ENCODE measurements around the gene EIF2B4. TPM values are rescaled to one million over a fixed set of nuclear protein-coding genes. Genes with fewer than 3 reads are reported as not detected.

Gene EIF2B4
- total and polyA plus RNA-seq, 2 experiments from 2014 or later: 51.4 to 64.0 TPM

DNA sequence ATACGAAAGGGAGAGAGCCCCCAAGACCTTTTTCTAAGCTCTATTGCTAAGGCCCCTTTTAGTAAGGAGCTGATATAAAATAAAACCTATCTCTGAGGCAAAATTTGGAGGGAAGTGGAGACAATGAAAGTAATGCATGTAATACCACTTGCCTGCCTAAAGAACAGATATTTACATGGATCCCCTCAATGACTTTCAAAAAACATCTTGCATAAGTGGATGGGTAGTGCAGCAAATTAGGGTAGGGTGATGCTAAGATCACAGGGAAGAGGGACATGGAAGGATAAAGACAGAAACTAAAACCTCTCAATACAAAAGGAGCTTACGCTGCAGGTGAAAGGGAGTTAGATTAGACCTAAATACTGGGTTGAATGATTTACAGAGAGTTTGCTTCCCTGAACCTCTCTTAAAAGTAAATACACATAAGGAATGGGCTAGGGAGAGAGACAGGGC, 9.3 kb upstream of the EIF2B4 start:
- Histone ChIP-seq H3F3A (replicated peaks; ENCODE audit: low read depth) (peaks cover 41% of the 10 kb centered on the region), H3K36me3 (ENCODE audit: insufficient read depth) (peaks cover 47% of the 10 kb centered on the region), H3K79me2 (replicated peaks; ENCODE audit: insufficient read depth) (peaks cover 14% of the 10 kb centered on the region), H3K27ac (ENCODE audit: low read depth) (peak overlapping the region; percentile 99), H3K27me3 (ENCODE audit: insufficient read depth) (no peaks in the 10 kb centered on the region), H3K4me3 (peak overlapping the region; percentile 99), H3K4me1 (ENCODE audit: insufficient read depth) (peaks cover 7% of the 10 kb centered on the region), H2AFZ (no peak overlapping the region), H3K9me2 (ENCODE audit: insufficient read depth) (no peaks in the 10 kb centered on the region), H4K20me1 (replicated peaks; ENCODE audit: insufficient read depth) (no peaks in the 10 kb centered on the region; the same call in none of the 2 replicates), H3K4me2 (peak overlapping the region; percentile 99)
- peak; percentile 18; the same call in 1 of the 2 replicates for TF ChIP-seq POLR2AphosphoS5 (IDR thresholded peaks at IDR 0.05; ENCODE audit: low read depth)
- TF ChIP-seq, protein P1, sequence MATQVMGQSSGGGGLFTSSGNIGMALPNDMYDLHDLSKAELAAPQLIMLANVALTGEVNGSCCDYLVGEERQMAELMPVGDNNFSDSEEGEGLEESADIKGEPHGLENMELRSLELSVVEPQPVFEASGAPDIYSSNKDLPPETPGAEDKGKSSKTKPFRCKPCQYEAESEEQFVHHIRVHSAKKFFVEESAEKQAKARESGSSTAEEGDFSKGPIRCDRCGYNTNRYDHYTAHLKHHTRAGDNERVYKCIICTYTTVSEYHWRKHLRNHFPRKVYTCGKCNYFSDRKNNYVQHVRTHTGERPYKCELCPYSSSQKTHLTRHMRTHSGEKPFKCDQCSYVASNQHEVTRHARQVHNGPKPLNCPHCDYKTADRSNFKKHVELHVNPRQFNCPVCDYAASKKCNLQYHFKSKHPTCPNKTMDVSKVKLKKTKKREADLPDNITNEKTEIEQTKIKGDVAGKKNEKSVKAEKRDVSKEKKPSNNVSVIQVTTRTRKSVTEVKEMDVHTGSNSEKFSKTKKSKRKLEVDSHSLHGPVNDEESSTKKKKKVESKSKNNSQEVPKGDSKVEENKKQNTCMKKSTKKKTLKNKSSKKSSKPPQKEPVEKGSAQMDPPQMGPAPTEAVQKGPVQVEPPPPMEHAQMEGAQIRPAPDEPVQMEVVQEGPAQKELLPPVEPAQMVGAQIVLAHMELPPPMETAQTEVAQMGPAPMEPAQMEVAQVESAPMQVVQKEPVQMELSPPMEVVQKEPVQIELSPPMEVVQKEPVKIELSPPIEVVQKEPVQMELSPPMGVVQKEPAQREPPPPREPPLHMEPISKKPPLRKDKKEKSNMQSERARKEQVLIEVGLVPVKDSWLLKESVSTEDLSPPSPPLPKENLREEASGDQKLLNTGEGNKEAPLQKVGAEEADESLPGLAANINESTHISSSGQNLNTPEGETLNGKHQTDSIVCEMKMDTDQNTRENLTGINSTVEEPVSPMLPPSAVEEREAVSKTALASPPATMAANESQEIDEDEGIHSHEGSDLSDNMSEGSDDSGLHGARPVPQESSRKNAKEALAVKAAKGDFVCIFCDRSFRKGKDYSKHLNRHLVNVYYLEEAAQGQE (IDR thresholded peaks at IDR 0.05; ENCODE audit: unreplicated experiment): no peak
- H3K27ac Mint-ChIP-seq: peak overlapping the region; percentile 96
- no peak for DNase-seq (ENCODE audit: low spot score)
- no peak for ATAC-seq
- H3K27me3 Mint-ChIP-seq (ENCODE audit: insufficient read depth, low read depth, poor library complexity): peaks cover 27% of the 10 kb centered on the region
- no peaks in the 10 kb centered on the region for H3K9me3 Mint-ChIP-seq
- H3K36me3 Mint-ChIP-seq (ENCODE audit: low read depth): peaks cover 78% of the 10 kb centered on the region
- peaks cover 17% of the 10 kb centered on the region for H3K4me1 Mint-ChIP-seq
- peak overlapping the region; percentile 90 for H3K4me3 Mint-ChIP-seq

DNA sequence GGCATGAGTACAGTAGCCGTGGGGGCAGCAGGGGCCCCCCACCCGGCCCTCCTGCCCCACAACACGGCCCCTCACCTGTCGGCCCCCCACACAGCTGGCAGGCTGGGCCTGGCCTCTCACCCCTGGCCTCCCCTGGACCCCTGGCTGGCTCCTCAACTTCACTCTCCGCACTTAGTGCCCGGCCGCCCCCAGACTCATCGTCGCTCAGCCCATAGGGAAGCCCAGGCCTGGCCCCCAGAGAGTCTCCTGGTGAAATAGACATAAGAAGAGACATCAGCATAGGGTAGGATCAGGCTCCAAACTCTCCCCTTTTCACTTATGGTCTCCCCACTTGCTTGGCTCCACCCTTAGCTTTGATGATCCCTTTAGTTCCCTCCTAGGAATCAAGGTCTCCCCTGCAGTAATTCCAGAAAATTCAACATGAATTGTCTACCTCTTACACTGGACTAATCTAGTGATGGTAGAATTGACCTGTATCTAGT, 8.7 kb upstream of the EIF2B4 start:
- peak overlapping the region; percentile 90 for H3K4me3 Mint-ChIP-seq
- Histone ChIP-seq H3K4me1 (ENCODE audit: insufficient read depth) (peaks cover 7% of the 10 kb centered on the region), H2AFZ (no peak overlapping the region), H3K79me2 (replicated peaks; ENCODE audit: insufficient read depth) (peaks cover 14% of the 10 kb centered on the region), H3K4me3 (peak overlapping the region; percentile 99), H3K36me3 (ENCODE audit: insufficient read depth) (peaks cover 44% of the 10 kb centered on the region), H3K4me2 (peak overlapping the region; percentile 99), H3K27me3 (ENCODE audit: insufficient read depth) (no peaks in the 10 kb centered on the region), H3K27ac (ENCODE audit: low read depth) (peak overlapping the region; percentile 99), H3K9me2 (ENCODE audit: insufficient read depth) (no peaks in the 10 kb centered on the region), H4K20me1 (replicated peaks; ENCODE audit: insufficient read depth) (no peaks in the 10 kb centered on the region; the same call in none of the 2 replicates), H3F3A (replicated peaks; ENCODE audit: low read depth) (peaks cover 36% of the 10 kb centered on the region)
- no peak for ATAC-seq
- H3K36me3 Mint-ChIP-seq (ENCODE audit: low read depth): peaks cover 78% of the 10 kb centered on the region
- peaks cover 17% of the 10 kb centered on the region for H3K4me1 Mint-ChIP-seq
- no peak for TF ChIP-seq NANOG (IDR thresholded peaks at IDR 0.05; ENCODE audit: borderline replicate concordance)
- H3K27ac Mint-ChIP-seq: no peak overlapping the region; the same call in 1 of the 2 replicates
- DNase-seq (ENCODE audit: low spot score): no peak
- peaks cover 27% of the 10 kb centered on the region for H3K27me3 Mint-ChIP-seq (ENCODE audit: insufficient read depth, low read depth, poor library complexity)
- no peaks in the 10 kb centered on the region for H3K9me3 Mint-ChIP-seq

DNA sequence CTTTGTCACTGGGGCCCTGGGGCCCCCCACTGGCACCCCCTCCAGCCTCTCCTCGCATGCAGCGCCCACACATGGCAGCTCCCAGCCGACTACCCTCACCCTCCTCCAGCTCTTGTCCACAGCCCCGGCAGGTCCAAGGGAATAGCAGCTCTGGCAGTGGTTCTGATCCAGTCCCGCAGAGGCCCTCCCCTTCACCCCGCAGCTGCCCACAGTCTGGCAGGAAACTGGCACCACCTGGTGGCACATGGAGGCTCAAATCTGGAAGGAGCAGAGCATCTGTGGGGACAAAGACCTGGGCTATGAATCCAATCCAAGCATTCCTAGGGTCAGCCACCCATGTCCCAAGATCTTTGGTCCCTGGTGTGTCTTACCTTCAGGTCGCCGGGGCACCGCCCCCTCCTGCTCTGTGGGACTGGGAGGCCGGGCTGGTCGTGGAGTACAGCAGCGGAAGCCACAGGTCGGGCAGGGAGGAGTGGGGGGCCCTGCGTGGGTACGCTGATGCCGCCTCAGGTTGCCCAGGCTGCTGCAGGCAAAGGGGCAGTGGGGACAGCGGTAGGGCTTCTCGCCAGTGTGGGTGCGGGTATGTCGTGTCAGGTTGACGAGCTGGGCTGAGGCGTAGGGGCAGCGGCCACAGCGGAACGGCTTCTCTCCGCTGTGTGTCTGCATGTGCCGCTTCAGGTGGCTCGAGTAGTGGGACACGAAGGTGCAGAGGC, 8.1 kb upstream of the EIF2B4 start:
- peaks cover 78% of the 10 kb centered on the region for H3K36me3 Mint-ChIP-seq (ENCODE audit: low read depth)
- no peak overlapping the region for H3K27ac Mint-ChIP-seq
- no peak overlapping the region for H3K4me3 Mint-ChIP-seq
- H3K27me3 Mint-ChIP-seq (ENCODE audit: insufficient read depth, low read depth, poor library complexity): peaks cover 30% of the 10 kb centered on the region
- TF ChIP-seq, protein P2, sequence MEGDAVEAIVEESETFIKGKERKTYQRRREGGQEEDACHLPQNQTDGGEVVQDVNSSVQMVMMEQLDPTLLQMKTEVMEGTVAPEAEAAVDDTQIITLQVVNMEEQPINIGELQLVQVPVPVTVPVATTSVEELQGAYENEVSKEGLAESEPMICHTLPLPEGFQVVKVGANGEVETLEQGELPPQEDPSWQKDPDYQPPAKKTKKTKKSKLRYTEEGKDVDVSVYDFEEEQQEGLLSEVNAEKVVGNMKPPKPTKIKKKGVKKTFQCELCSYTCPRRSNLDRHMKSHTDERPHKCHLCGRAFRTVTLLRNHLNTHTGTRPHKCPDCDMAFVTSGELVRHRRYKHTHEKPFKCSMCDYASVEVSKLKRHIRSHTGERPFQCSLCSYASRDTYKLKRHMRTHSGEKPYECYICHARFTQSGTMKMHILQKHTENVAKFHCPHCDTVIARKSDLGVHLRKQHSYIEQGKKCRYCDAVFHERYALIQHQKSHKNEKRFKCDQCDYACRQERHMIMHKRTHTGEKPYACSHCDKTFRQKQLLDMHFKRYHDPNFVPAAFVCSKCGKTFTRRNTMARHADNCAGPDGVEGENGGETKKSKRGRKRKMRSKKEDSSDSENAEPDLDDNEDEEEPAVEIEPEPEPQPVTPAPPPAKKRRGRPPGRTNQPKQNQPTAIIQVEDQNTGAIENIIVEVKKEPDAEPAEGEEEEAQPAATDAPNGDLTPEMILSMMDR (conservative IDR thresholded peaks at IDR 0.05; ENCODE audit: low read depth in 2 of 2): peak; percentile 21 to 46; a peak in 3 of 4 replicates
- TF ChIP-seq NANOG (IDR thresholded peaks at IDR 0.05; ENCODE audit: borderline replicate concordance): no peak
- Histone ChIP-seq H3K27ac (ENCODE audit: low read depth) (0 out of 2 replicates have a peak overlapping the region, but pooled peaks have one; percentile 59), H3K4me1 (ENCODE audit: insufficient read depth) (peaks cover 7% of the 10 kb centered on the region), H3K36me3 (ENCODE audit: insufficient read depth) (peaks cover 38% of the 10 kb centered on the region), H3K4me3 (no peak overlapping the region), H3K79me2 (replicated peaks; ENCODE audit: insufficient read depth) (peaks cover 14% of the 10 kb centered on the region), H3K9me2 (ENCODE audit: insufficient read depth) (no peaks in the 10 kb centered on the region), H3K27me3 (ENCODE audit: insufficient read depth) (no peaks in the 10 kb centered on the region), H2AFZ (no peak overlapping the region), H3K4me2 (no peak overlapping the region), H4K20me1 (replicated peaks; ENCODE audit: insufficient read depth) (no peaks in the 10 kb centered on the region; the same call in 1 of the 2 replicates), H3F3A (replicated peaks; ENCODE audit: low read depth) (peaks cover 32% of the 10 kb centered on the region)
- H3K9me3 Mint-ChIP-seq: no peaks in the 10 kb centered on the region
- ATAC-seq (no peak), DNase-seq (ENCODE audit: low spot score) (peak; percentile 35)
- peaks cover 17% of the 10 kb centered on the region for H3K4me1 Mint-ChIP-seq

Measured in GM23338 (cell line).